H9 (cell line): ENCODE data around the gene IGSF11. TPM values are rescaled to one million over a fixed set of nuclear protein-coding genes. Genes with fewer than 3 reads are reported as not detected.

Source experiments
- DNase-seq: peaks from one replicate; pipeline ENCODE4 v3.0.0-alpha.2; 2017
- H2AFZ ChIP-seq: one replicate; pipeline ENCODE4 v1.6.1; 2013; ENCODE audit warnings: mild to moderate bottlenecking, low read length, control low read depth, moderate library complexity
- H2AK5ac ChIP-seq: 2 replicates; pipeline ENCODE4 v1.6.1; 2013; ENCODE audit warnings: low read length, control low read depth, mixed read lengths; ENCODE audit not compliant: insufficient read length
- H2BK120ac ChIP-seq: one replicate; pipeline ENCODE4 v1.6.1; 2013; ENCODE audit warnings: low read depth, mild to moderate bottlenecking, low read length, control low read depth, inconsistent platforms; ENCODE audit not compliant: poor library complexity, severe bottlenecking
- H2BK12ac ChIP-seq: 2 replicates; pipeline ENCODE4 v1.6.1; 2013; ENCODE audit warnings: low read length, control low read depth, mixed read lengths, low read depth; ENCODE audit not compliant: insufficient read length
- H2BK15ac ChIP-seq: 2 replicates; pipeline ENCODE4 v1.6.1; 2013; ENCODE audit warnings: low read depth, low read length, control low read depth
- H2BK20ac ChIP-seq: one replicate; pipeline ENCODE4 v1.6.1; 2013; ENCODE audit warnings: low read depth, mild to moderate bottlenecking, low read length, control low read depth, inconsistent platforms; ENCODE audit not compliant: poor library complexity, severe bottlenecking
- H2BK5ac ChIP-seq: 2 replicates; pipeline ENCODE4 v1.6.1; 2013; ENCODE audit warnings: low read length, control low read depth, mixed read lengths; ENCODE audit not compliant: insufficient read length
- H3K14ac ChIP-seq: 2 replicates; pipeline ENCODE4 v1.6.1; 2013; ENCODE audit warnings: low read length, control low read depth; ENCODE audit not compliant: insufficient read depth
- H3K18ac ChIP-seq: 2 replicates; pipeline ENCODE4 v1.6.1; 2013; ENCODE audit warnings: low read depth, mild to moderate bottlenecking, mixed read lengths, low read length, control low read depth; ENCODE audit not compliant: insufficient read length
- H3K23ac ChIP-seq: 2 replicates; pipeline ENCODE4 v1.6.1; 2013; ENCODE audit warnings: low read length, control low read depth, mixed read lengths, low read depth; ENCODE audit not compliant: insufficient read length
- H3K23me2 ChIP-seq: 2 replicates; pipeline ENCODE4 v1.6.1; 2013; ENCODE audit warnings: low read depth, mild to moderate bottlenecking, mixed read lengths, low read length, control low read depth; ENCODE audit not compliant: insufficient read length, poor library complexity, severe bottlenecking
- H3K27ac ChIP-seq: 2 replicates; pipeline ENCODE4 v1.5.1; 2013; ENCODE audit warnings: low read length, control low read depth, mixed read lengths, low read depth; ENCODE audit not compliant: insufficient read length
- H3K27me3 ChIP-seq: 2 replicates; pipeline ENCODE4 v1.6.1; 2013; ENCODE audit warnings: low read length, control low read depth, inconsistent platforms; ENCODE audit not compliant: insufficient read depth
- H3K4ac ChIP-seq: 2 replicates; pipeline ENCODE4 v1.6.1; 2013; ENCODE audit warnings: low read depth, mild to moderate bottlenecking, control low read depth, inconsistent platforms, low read length, moderate library complexity
- H3K4me1 ChIP-seq: 2 replicates; pipeline ENCODE4 v1.6.1; 2013; ENCODE audit warnings: low read length, control low read depth, inconsistent platforms; ENCODE audit not compliant: insufficient read depth
- H3K4me2 ChIP-seq: 2 replicates; pipeline ENCODE4 v1.6.1; 2013; ENCODE audit warnings: low read length, control low read depth, mixed read lengths; ENCODE audit not compliant: insufficient read length, insufficient read depth
- H3K56ac ChIP-seq: 2 replicates; pipeline ENCODE4 v1.6.1; 2013; ENCODE audit warnings: low read depth, mild to moderate bottlenecking, mixed read lengths, low read length, control low read depth; ENCODE audit not compliant: insufficient read length
- H3K79me1 ChIP-seq: 2 replicates; pipeline ENCODE4 v1.6.1; 2013; ENCODE audit warnings: low read depth, mild to moderate bottlenecking, moderate library complexity, low read length, control low read depth, inconsistent platforms; ENCODE audit not compliant: insufficient read depth, poor library complexity, severe bottlenecking
- H3K79me2 ChIP-seq: 2 replicates; pipeline ENCODE4 v1.6.1; 2013; ENCODE audit warnings: low read length, control low read depth, inconsistent platforms; ENCODE audit not compliant: insufficient read depth
- H3K9ac ChIP-seq: 2 replicates; pipeline ENCODE4 v1.6.1; 2013; ENCODE audit warnings: low read length, control low read depth, mixed read lengths; ENCODE audit not compliant: insufficient read length; ENCODE audit errors: extremely low read depth
- H3K9me3 ChIP-seq: one replicate; pipeline ENCODE4 v1.6.1; 2013; ENCODE audit warnings: low read depth, low read length, inconsistent platforms; ENCODE audit not compliant: control insufficient read depth
- H3T11ph ChIP-seq: one replicate; pipeline ENCODE4 v1.6.1; 2013; ENCODE audit warnings: mild to moderate bottlenecking, low read length, control low read depth, inconsistent platforms
- H4K20me1 ChIP-seq: one replicate; pipeline ENCODE4 v1.6.1; 2013; ENCODE audit not compliant: control insufficient read depth, insufficient read length, insufficient read depth
- H4K5ac ChIP-seq: 2 replicates; pipeline ENCODE4 v1.6.1; 2013; ENCODE audit warnings: low read depth, mild to moderate bottlenecking, mixed read lengths, low read length, control low read depth; ENCODE audit not compliant: insufficient read length
- H4K8ac ChIP-seq: replicated peaks from 2 replicates; pipeline ENCODE4 v1.6.1; 2013; ENCODE audit warnings: low read length, control low read depth, mixed read lengths, low read depth; ENCODE audit not compliant: insufficient read length
- H4K91ac ChIP-seq: 2 replicates; pipeline ENCODE4 v1.6.1; 2013; ENCODE audit warnings: low read depth, mild to moderate bottlenecking, moderate library complexity, mixed read lengths, low read length, control low read depth; ENCODE audit not compliant: insufficient read length
- H3K27ac Mint-ChIP-seq, 3 experiments: 2 replicates in 2 of 3; 3 replicates in 1 of 3; pipeline ENCODE4 v1.8.0; 2020 to 2021; ENCODE audit warnings: mixed read lengths in 3 of 3, mild to moderate bottlenecking in 1 of 3, moderate library complexity in 1 of 3
- H3K27me3 Mint-ChIP-seq: 2 replicates; pipeline ENCODE4 v1.8.0; 2021; ENCODE audit warnings: low read depth, mild to moderate bottlenecking, moderate library complexity, mixed read lengths
- H3K36me3 Mint-ChIP-seq, 3 experiments: 2 replicates in 2 of 3; 3 replicates in 1 of 3; pipeline ENCODE4 v1.8.0; 2020 to 2021; ENCODE audit warnings: low read depth in 3 of 3, mixed read lengths in 3 of 3; ENCODE audit not compliant: insufficient read depth in 1 of 3
- H3K4me1 Mint-ChIP-seq, 2 experiments: 2 replicates each; pipeline ENCODE4 v1.8.0; 2020; ENCODE audit warnings: mixed read lengths in 2 of 2
- H3K4me3 Mint-ChIP-seq, 2 experiments: 2 replicates in 1 of 2; 3 replicates in 1 of 2; pipeline ENCODE4 v1.8.0; 2020 to 2021; ENCODE audit warnings: mild to moderate bottlenecking in 2 of 2, mixed read lengths in 2 of 2, moderate library complexity in 1 of 2
- H3K9me3 Mint-ChIP-seq, 2 experiments: 2 replicates in 1 of 2; 3 replicates in 1 of 2; pipeline ENCODE4 v1.8.0; 2020; ENCODE audit warnings: mild to moderate bottlenecking in 2 of 2, mixed read lengths in 2 of 2, moderate library complexity in 1 of 2
- WGBS: extraction: QIAGEN DNeasy Blood & Tissue Kit; methylation state at CpG from one replicate; pipeline ENCODE4 v1.1.7; 2013; ENCODE audit warnings: missing lambda C conversion rate, low lambda C conversion rate, mixed read lengths; ENCODE audit not compliant: insufficient read length; ENCODE audit errors: extremely low coverage; 5-methylcytosine and 5-hydroxymethylcytosine counted together
- total RNA-seq: library from RNA; stranded (reverse); gene quantifications from 2 replicates; pipeline ENCODE4 v1.2.1, GENCODE V29; 2021
- TF ChIP-seq, protein P1 (sequence below): fragments of 200-600 bp; sonication (generic); conservative IDR thresholded peaks from 3 replicates; pipeline ENCODE4 v1.8.0; 2021; ENCODE audit warnings: antibody characterized with exemption, mild to moderate bottlenecking

Gene IGSF11
- total RNA-seq, 1 experiment from 2014 or later = 1.6 TPM

DNA sequence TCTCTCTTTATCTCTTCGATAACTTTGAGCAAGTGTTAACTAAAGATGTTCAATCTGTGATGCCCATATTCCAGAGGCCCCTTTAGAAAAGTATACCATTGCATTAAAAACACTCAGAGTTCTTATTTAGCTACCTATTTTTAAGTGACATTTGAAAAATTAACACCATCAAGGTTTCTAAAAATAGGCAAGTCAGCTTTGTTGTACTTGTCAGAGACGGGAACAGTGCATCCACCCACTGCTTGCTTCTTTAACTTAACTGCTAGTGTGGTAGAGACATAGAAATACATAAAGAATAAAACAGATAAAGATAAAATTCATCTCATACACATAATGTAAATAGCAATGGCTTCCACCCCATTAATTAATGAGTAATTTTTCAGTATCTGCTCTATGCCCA, 66.0 kb downstream of the IGSF11 start:
- Histone ChIP-seq H2AK5ac (no peak overlapping the region), H3K9ac (no peak overlapping the region), H3K4me2 (no peak overlapping the region), H4K91ac (no peak overlapping the region), H2BK5ac (no peak overlapping the region), H4K8ac (no peak overlapping the region), H4K5ac (no peak overlapping the region), H3K79me1 (no peaks in the 10 kb centered on the region), H3K14ac (no peak overlapping the region), H2BK12ac (no peak overlapping the region), H3K4me1 (no peaks in the 10 kb centered on the region), H3K9me3 (no peaks in the 10 kb centered on the region), H3K23ac (no peak overlapping the region), H3K56ac (no peak overlapping the region), H3K27me3 (no peaks in the 10 kb centered on the region), H3T11ph (no peak overlapping the region), H3K79me2 (no peaks in the 10 kb centered on the region), H4K20me1 (no peaks in the 10 kb centered on the region), H2AFZ (no peak overlapping the region), H2BK120ac (no peak overlapping the region), H3K18ac (no peak overlapping the region), H3K27ac (no peak overlapping the region), H2BK20ac (no peak overlapping the region), H3K4ac (no peak overlapping the region), H2BK15ac (no peak overlapping the region), H3K23me2 (no peaks in the 10 kb centered on the region)
- DNase-seq = no peak
- Mint-ChIP-seq H3K36me3 (no peaks in the 10 kb centered on the region), H3K4me1 (peaks cover 42 to 48% of the 10 kb centered on the region in 2 experiments), H3K4me3 (no peak overlapping the region), H3K9me3 (no peaks in the 10 kb centered on the region), H3K27ac (no peak overlapping the region), H3K27me3 (no peaks in the 10 kb centered on the region)
- TF ChIP-seq, protein P1, sequence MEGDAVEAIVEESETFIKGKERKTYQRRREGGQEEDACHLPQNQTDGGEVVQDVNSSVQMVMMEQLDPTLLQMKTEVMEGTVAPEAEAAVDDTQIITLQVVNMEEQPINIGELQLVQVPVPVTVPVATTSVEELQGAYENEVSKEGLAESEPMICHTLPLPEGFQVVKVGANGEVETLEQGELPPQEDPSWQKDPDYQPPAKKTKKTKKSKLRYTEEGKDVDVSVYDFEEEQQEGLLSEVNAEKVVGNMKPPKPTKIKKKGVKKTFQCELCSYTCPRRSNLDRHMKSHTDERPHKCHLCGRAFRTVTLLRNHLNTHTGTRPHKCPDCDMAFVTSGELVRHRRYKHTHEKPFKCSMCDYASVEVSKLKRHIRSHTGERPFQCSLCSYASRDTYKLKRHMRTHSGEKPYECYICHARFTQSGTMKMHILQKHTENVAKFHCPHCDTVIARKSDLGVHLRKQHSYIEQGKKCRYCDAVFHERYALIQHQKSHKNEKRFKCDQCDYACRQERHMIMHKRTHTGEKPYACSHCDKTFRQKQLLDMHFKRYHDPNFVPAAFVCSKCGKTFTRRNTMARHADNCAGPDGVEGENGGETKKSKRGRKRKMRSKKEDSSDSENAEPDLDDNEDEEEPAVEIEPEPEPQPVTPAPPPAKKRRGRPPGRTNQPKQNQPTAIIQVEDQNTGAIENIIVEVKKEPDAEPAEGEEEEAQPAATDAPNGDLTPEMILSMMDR = no peak
- WGBS = no CpG with 5 or more reads among the region's 2 CpGs
